Measurements from ENCODE around the gene CCND1.

GRCh38 chr11:69614085-69614484 lies 26.9 kb upstream of the CCND1 start:
- no peak for TF ChIP-seq CTCF (IDR thresholded peaks at IDR 0.05)
- no peak for TF ChIP-seq POLR2A (IDR thresholded peaks at IDR 0.05)

Data from right lobe of liver (tissue), 4 donors.